ENCODE measurements around the gene PLCL1. TPM values are rescaled to one million over a fixed set of nuclear protein-coding genes. Genes with fewer than 3 reads are reported as not detected.

PLCL1 gene
- total RNA-seq, 1 experiment from 2014 or later, result not detected

- intact Hi-C loops (cut with micrococcal nuclease; ENCODE audit: unreplicated experiment), result no loop called here
- ChIA-PET POLR2A (ENCODE audit: unreplicated experiment) (no interaction called here), CTCF (no interaction called here)
- Histone ChIP-seq H3F3A (ENCODE audit: insufficient read depth, low read depth) (no peaks in the 10 kb centered on the region), H3K27me3 (ENCODE audit: insufficient read depth, low read depth) (peaks cover 19% of the 10 kb centered on the region), H3K4me1 (replicated peaks; ENCODE audit: insufficient read depth) (no peaks in the 10 kb centered on the region), H3K27ac (no peak overlapping the region), H3K9me2 (ENCODE audit: insufficient read depth) (no peaks in the 10 kb centered on the region), H3K36me3 (ENCODE audit: low read depth) (no peaks in the 10 kb centered on the region), H3K9me3 (ENCODE audit: insufficient read depth, low read depth) (no peaks in the 10 kb centered on the region), H3K4me3 (no peak overlapping the region), H4K20me1 (ENCODE audit: insufficient read depth) (no peaks in the 10 kb centered on the region), H3K4me2 (no peak overlapping the region), H2AFZ (no peak overlapping the region), H3K79me2 (ENCODE audit: low read depth) (no peaks in the 10 kb centered on the region)
- DNase-seq, result no peak
- BruUV-seq (replicated peaks), result no TSS peak
- TF ChIP-seq EZH2 (IDR thresholded peaks at IDR 0.05; ENCODE audit: low read depth), result no peak
- TF ChIP-seq, protein P1, sequence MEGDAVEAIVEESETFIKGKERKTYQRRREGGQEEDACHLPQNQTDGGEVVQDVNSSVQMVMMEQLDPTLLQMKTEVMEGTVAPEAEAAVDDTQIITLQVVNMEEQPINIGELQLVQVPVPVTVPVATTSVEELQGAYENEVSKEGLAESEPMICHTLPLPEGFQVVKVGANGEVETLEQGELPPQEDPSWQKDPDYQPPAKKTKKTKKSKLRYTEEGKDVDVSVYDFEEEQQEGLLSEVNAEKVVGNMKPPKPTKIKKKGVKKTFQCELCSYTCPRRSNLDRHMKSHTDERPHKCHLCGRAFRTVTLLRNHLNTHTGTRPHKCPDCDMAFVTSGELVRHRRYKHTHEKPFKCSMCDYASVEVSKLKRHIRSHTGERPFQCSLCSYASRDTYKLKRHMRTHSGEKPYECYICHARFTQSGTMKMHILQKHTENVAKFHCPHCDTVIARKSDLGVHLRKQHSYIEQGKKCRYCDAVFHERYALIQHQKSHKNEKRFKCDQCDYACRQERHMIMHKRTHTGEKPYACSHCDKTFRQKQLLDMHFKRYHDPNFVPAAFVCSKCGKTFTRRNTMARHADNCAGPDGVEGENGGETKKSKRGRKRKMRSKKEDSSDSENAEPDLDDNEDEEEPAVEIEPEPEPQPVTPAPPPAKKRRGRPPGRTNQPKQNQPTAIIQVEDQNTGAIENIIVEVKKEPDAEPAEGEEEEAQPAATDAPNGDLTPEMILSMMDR (conservative IDR thresholded peaks at IDR 0.05), result no peak
Observed at GRCh38 chr2:197810016-197810415, 5.6 kb downstream of the PLCL1 start.

DNA sequence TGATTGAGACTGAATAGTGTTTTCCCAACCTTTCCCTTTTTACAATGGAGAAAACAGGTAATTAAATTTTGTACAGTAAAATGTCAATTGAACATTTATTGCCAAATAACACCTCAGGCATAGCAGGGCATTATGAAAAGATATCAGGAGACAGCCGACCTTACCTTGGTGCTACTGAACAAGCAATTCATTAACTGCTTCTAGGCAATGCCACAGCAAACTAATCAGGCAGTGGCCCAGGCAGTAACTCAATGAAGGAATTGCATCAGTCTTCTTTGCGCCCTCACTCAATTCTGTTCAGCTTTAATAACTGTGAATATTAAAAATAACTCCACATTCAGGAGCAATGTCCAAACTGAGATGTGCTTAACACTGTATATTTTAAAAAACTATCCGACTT lies 6.1 kb downstream of the PLCL1 start:
- DNase-seq, result no peak
- H3K36me3 ChIP-seq (ENCODE audit: low read depth), result no peaks in the 10 kb centered on the region
- POLR2A ChIA-PET (ENCODE audit: unreplicated experiment), result no interaction called here
- no peaks in the 10 kb centered on the region for H3F3A ChIP-seq (ENCODE audit: insufficient read depth, low read depth)
- H3K4me1 ChIP-seq (replicated peaks; ENCODE audit: insufficient read depth), result no peaks in the 10 kb centered on the region
- intact Hi-C loops (cut with micrococcal nuclease; ENCODE audit: unreplicated experiment), result no loop called here
- TF ChIP-seq EZH2 (IDR thresholded peaks at IDR 0.05; ENCODE audit: low read depth), result no peak
- TF ChIP-seq, protein P1 (conservative IDR thresholded peaks at IDR 0.05), result no peak
- no peak overlapping the region for H3K27ac ChIP-seq
- BruUV-seq (replicated peaks), result no TSS peak
- H3K9me2 ChIP-seq (ENCODE audit: insufficient read depth), result no peaks in the 10 kb centered on the region
- CTCF ChIA-PET, result no interaction called here
- H3K9me3 ChIP-seq (ENCODE audit: insufficient read depth, low read depth), result no peaks in the 10 kb centered on the region
- H3K4me2 ChIP-seq, result no peak overlapping the region
- H3K27me3 ChIP-seq (ENCODE audit: insufficient read depth, low read depth), result peaks cover 16% of the 10 kb centered on the region
- H4K20me1 ChIP-seq (ENCODE audit: insufficient read depth), result no peaks in the 10 kb centered on the region
- H3K79me2 ChIP-seq (ENCODE audit: low read depth), result no peaks in the 10 kb centered on the region
- no peak overlapping the region for H2AFZ ChIP-seq
- H3K4me3 ChIP-seq, result no peak overlapping the region

- no peaks in the 10 kb centered on the region for H3K9me2 ChIP-seq (ENCODE audit: insufficient read depth)
- intact Hi-C loops (cut with micrococcal nuclease; ENCODE audit: unreplicated experiment), result no loop called here
- no peak overlapping the region for H2AFZ ChIP-seq
- no peaks in the 10 kb centered on the region for H4K20me1 ChIP-seq (ENCODE audit: insufficient read depth)
- H3K4me2 ChIP-seq, result no peak overlapping the region
- H3K36me3 ChIP-seq (ENCODE audit: low read depth), result no peaks in the 10 kb centered on the region
- H3K4me1 ChIP-seq (replicated peaks; ENCODE audit: insufficient read depth), result no peaks in the 10 kb centered on the region
- CTCF ChIA-PET, result no interaction called here
- DNase-seq, result peak in 1 of 2 experiments; percentile 42
- H3K9me3 ChIP-seq (ENCODE audit: insufficient read depth, low read depth), result peaks cover 3% of the 10 kb centered on the region; the same call in 1 of the 2 replicates
- POLR2A ChIA-PET (ENCODE audit: unreplicated experiment), result no interaction called here
- H3K27me3 ChIP-seq (ENCODE audit: insufficient read depth, low read depth), result peaks cover 4% of the 10 kb centered on the region; the same call in 1 of the 2 replicates
- BruUV-seq (replicated peaks), result no TSS peak
- H3F3A ChIP-seq (ENCODE audit: insufficient read depth, low read depth), result no peaks in the 10 kb centered on the region
- no peak overlapping the region for H3K27ac ChIP-seq
- no peak overlapping the region for H3K4me3 ChIP-seq
- H3K79me2 ChIP-seq (ENCODE audit: low read depth), result no peaks in the 10 kb centered on the region
- TF ChIP-seq, protein P1 (conservative IDR thresholded peaks at IDR 0.05), result peak; percentile 64
- TF ChIP-seq EZH2 (IDR thresholded peaks at IDR 0.05; ENCODE audit: low read depth), result no peak
Observed at GRCh38 chr2:197813093-197813787, 8.8 kb downstream of the PLCL1 start.

All from PC-9 (cell line).